DMS 273 (cell line): ENCODE results near the gene CASZ1.

Experiments used
- DNase-seq: peaks from one replicate; lab custom pipeline; 2025; ENCODE audit not compliant: unreplicated experiment; lab: John Stamatoyannopoulos, UW

The CASZ1 gene

GRCh38 chr1:10733474-10734366, 62.7 kb downstream of the CASZ1 start:
- DNase-seq = peak; percentile 45

GRCh38 chr1:10730985-10731384, 65.5 kb downstream of the CASZ1 start:
- no peak for DNase-seq

- peak; percentile 43 for DNase-seq
Measured at GRCh38 chr1:10728595-10729410, 67.6 kb downstream of the CASZ1 start.

DNA sequence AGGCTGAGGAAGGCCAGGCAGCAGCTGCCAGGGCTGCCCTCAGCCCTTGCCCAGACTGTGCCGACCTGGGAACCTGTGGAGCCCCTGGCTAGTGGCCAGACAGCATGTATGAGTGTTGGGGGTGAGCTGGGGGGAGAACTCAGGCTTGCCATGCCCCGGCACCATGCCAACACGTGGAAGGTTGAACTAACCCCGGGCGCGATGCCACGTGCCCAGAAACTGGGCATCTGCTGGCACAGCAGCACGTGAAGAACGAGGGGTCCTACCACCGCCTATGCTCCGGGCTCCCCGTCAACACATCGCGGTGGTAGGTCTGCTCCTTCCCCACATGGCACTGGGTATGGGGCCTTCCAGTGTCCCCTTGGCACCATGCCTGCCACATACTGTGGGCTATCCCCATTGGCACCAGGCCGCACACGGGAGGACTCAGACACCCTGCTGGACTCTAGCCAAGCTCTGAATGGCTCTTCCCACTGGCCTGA, 68.7 kb downstream of the CASZ1 start:
- DNase-seq = peak; percentile 91

DNA sequence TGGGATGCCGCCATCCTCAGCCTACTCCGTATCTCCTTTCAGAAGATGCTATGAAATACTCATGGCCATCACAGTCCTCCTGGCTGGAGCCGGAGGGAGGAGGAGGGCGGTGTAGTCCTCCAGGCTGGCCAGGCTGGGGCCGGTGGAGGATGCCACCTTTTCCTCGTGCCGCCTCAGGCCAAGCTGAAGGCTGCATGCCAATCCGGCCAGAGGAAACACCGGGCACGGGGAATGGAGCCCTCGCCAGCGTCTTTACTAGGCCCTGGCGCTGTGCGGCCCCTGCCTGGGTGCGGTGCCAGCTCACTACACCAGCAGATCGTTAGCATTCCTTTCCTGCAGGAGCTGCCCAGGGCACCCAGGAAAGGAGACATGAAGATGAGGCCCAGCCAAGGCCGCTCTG, 70.1 kb downstream of the CASZ1 start:
- no peak for DNase-seq

GRCh38 chr1:10724948-10725847, 71.2 kb downstream of the CASZ1 start:
- DNase-seq = peak; percentile 92

DNA sequence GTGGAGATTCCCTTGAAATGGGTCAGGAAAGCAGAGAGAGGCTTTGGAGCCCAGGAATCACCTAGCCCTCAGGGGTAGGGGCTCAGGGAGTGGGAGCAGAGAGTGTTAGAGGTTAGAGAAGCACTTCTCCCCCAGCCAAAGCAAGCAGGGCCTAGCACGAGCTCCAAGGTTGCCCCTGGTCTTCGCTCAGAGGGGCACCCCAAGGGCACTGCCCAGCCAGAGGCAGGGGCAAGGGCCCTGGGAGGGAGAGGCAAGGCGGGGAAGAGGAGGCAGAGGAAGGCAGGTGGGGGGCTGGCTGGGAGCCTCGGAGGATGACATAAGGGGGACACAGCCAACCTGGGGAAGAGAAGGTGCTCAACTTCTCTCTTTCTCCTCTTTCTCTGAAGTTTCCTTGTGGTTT, 71.9 kb downstream of the CASZ1 start:
- no peak for DNase-seq

DNA sequence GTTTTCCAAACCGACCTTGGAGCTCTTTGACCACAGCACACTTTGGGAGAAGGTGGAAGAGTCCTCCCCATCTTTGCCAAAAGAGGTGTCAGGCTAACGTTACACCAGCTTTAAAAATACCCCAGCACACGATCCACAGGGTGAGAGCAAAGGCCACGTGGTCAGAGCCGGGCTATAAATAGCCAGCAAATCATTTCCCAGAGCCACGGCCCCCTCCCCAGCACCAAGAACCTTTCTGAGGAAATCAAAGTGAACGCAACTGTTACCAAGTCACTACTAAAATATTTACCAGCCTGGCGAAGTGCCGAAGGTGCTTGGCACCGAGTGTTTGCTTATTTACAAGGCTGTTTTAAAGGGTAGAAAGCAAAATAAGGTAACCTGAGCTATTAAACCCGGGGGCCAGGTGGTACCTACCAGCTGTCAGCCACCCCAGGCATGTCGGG, 72.4 kb downstream of the CASZ1 start:
- DNase-seq = peak; percentile 97

DNA sequence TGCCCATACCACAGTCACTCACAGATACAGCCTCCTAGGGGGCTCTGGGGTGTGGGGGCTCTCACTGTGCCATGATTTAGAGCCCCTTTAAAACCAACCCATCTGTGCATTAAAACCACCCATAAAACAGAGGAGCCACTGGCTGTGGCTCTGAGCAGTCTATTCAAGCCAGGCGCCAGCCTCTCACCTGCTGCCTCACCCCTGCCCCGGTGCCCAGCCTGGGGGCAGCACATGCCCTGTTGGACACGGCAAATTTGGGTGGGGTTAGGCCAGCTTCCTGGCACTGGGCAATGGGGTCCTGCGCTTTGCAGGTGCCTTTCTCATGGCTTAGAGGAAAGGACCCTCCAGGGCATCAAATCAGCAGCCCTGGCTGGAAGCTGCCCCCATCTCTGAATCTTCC, 73.1 kb downstream of the CASZ1 start:
- DNase-seq = no peak

DNA sequence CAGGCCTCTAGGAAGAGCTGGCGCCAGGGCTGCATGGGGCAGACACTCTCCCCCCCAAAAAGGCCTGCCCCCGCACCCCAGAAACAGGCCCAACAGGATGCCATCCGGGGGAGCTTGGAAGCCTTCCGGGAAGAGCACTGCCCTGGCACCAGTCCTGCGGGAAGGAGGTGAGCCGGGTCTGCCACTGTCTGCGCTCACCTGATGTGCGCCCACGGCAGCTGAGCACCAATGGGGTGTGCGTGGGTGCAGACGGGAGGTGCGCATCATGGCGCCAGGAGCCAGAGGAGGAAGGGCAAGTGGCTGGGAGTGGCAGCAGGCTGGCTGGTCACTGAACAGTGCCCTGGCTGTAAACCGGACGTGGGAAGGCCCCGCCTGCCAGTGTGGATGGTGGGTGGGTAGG, 73.6 kb downstream of the CASZ1 start:
- no peak for DNase-seq

DNA sequence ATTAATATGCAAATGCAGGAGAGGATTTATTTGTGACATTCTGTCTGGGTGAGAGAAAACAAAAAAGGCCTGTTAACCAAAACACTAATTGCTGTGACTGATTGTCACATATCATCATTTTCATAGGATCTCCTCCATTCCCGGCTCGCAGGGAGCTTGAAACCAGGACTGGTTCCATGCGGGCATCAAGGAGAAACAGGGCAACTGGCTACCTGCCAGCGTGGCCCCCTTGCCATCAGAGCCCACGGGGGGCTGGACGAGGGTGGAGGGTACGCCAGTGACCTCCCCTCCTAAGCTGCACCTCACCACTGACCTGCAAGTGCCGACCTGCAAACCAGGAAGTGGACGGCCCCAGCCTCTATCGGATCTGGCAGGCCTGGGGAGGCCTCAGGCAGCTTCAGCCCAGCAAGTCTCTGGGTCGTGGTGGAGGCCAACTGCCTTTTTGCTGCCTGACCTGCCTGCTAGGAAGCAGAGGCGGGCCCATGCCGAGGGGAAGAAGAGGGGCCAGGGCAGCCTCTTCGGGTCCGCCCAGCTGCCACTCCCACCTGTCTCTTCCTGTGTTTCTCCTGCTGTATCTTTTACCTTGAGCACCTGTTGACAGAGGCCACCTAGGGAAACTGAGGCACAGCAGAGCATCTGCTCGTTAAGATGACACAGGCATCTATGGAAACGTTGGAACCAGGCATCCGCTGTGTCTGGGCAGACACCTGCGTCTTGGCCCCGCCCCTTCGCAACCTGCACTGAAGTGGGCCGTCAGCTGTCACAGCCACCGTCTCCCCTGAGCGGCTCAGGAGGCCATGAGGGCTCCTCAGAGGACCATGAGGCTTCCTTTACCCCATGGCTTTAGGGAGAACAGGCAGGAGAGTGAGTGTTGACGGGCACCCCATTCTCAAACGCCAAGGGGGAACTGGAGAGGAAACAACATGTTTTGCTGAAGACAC, 74.8 kb downstream of the CASZ1 start:
- DNase-seq = no peak

DNA sequence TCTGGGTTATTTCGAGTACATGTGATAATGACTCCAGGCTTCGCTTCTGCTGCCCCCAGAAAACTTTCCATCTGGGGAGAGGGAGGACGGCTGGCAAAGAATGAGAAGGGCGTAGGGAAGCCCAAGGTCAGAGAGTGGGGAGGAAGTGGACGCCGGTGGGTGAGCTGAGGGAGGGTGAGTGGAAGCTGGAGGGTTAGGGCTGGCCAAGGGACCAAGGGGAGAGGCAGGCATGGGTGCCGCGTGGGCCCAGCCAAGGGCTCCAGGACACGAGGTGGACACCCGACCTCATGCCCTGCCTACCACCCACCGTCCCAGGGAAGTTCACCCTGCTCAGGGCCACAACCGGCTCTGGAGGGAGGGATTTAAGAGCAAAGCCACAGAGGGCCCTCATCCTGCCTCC, 75.8 kb downstream of the CASZ1 start:
- DNase-seq = no peak

GRCh38 chr1:10718083-10718415, 78.4 kb downstream of the CASZ1 start:
- no peak for DNase-seq

DNA sequence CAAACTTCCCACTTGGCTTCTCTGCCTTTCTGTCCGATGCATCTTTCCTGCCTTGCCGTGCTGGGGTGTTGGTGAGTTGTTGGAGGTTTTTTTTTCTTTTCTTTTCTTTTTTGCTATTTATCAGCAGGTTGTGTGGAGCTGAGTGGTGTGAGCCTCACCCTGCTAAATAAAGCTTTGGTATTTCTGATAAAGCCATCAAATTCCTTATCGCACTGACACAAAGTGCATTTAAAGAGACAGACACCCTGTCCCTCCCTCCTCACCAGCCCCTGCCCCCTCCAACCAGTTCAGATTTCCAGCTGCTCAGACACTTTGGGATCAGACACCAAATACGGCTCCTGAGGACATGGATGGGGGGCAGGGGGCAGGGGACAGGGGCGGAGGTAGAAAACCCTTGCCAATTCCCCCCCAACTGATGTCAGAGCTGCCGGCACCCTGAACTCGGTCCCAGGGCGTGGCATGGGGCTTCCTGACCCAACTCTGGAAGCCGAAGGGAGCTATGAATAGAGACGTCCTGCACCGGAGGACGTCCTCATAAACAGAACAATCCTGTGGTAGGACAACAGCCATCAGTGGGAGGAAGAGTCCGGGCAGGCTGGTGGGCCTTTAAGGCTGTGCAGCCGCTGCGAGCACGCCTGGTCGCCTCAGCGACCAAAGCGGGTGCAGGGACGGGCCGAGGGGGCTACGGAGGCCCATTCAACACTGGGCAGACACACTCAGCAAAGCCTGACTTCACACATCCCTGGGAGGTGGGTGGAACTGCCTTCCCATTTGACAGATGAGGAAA, 79.0 kb downstream of the CASZ1 start:
- DNase-seq = no peak

DNA sequence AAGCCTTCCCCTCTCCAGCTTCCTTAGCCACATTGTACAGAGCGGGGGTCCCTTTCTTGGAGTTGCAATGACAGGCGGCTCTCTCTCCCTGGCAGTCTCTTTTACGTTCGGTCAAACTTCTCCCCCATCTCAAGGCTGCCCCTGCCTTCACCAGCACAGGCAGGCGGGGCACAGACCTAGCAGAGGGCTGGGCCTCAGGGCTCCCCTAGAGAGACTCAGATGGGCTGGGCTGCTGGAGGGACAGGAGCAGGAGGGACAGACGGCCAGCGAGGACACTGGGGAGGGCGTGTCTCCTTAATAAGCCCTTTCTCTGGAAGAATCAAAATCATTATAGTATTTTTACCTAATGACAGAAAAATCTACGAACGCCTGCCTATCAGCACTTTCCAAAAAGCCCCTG, 79.6 kb downstream of the CASZ1 start:
- no peak for DNase-seq

DNA sequence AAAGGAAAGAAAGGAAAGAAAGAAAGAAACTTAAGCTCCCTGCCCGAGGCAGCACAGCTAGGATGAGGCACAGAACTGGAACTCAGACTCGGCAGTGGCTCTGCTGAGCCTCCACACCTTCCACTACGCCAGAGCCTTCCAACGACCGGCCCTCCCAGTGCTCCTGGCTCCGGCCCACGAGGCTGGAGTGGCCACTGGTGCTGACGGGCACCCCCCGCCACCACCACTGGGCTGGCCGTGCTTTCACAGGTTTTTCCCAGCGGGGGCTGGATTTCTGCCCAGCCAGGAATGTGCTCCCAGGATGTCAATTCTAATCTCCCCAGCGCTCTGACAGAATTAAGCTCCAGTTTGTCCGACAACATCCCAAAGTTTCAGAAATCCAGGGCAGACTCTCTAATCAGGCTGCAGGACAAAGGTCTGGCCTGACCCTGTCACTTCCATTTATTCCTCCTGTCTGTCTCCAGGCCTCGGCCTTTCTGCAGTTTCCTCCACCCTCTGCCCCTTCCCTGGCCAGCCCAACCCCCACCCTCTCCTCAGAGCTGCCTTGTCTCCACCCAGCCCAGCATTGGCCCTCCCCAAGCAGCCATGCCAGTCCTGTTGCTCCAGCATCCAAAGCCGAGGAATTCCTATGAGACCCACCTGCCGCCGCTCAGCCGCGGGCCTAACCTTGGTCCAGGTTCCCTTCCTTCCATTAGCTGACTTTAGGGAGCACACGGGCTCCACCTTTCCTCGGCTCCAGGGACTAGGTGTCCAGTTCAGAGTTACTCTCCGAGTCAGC, 81.9 kb downstream of the CASZ1 start:
- DNase-seq = no peak

- no peak for DNase-seq
Measured at GRCh38 chr1:10713614-10714013, 82.8 kb downstream of the CASZ1 start.

DNA sequence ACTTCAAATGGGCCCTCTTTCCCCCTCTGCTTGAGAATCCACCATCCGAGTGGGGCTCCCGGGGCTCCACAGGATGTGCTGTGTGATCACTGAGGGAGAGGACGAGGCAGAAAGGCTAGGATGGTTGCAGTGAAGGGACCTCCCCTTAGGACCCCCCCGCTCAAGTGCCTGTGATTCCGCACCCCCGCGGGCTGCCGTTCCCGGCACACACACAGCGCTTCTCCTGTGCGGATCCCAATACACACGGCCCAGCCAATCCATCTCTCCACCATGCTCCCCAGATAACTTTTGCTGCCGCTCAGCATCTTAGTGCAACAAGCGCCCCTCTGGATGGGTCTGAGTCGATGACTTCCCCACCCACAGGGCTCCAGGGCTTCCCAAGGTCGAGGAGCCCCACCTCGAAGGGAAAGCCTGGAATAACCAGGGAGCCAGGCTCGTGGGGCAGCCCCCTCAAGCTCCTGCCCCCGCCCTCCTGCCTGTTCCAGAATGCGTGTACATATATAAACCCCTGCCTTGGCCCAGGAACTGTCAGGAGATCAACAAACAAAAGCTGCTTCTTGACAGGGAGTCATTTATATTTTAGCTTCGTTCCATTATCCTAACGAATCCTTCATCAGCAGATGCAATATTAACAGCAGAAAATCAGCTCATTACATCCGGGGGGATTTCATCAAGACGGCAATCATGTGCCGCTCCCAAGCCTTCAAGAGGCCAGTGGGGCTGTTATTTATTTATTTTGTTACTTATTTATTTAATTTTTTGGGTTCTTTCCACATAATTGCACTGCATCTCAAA, 83.7 kb downstream of the CASZ1 start:
- no peak for DNase-seq
